Esophagus muscularis mucosa (tissue), 4 donors: ENCODE results near the gene ST6GALNAC6.

Experiments
- CTCF ChIP-seq, 3 experiments: fragments of 200-600 bp in 2 of 3; fragments of 450-650 bp in 1 of 3; sonication (generic) in 2 of 3; IDR thresholded peaks; one replicate each; pipeline ENCODE4 v1.5.1; 2017 to 2019; ENCODE audit warnings: antibody characterized with exemption in 3 of 3, mild to moderate bottlenecking in 2 of 3, moderate library complexity in 1 of 3
- EP300 ChIP-seq: sonication (generic); formaldehyde crosslinking; IDR thresholded peaks from one replicate; pipeline ENCODE4 v1.6.1; 2017; ENCODE audit warnings: antibody characterized with exemption
- POLR2AphosphoS5 ChIP-seq, 2 donors: sonication (generic); formaldehyde crosslinking; IDR thresholded peaks; one replicate each; pipeline ENCODE4 v1.6.1; 2017; ENCODE audit warnings: antibody characterized with exemption in 2 of 2

GRCh38 chr9:127941961-127942215 is 42.5 kb upstream of the ST6GALNAC6 start:
- no peak for TF ChIP-seq POLR2AphosphoS5 (IDR thresholded peaks at IDR 0.05)
- TF ChIP-seq CTCF (IDR thresholded peaks at IDR 0.05), result no peak
- TF ChIP-seq EP300, result no peak
